Liver (tissue), 9 donors: Measurements from ENCODE around the gene UNC5B. TPM values are rescaled to one million over a fixed set of nuclear protein-coding genes. Genes with fewer than 3 reads are reported as not detected.
"Not testable (repeated sequence)": the region's sequence is repeated elsewhere in the genome, so short reads cannot be mapped to it uniquely, and the experiment has no call there.

ENCODE experiments used
- DNase-seq: peaks from one replicate; pipeline ENCODE4 v3.0.0-alpha.2; 2017; ENCODE audit warnings: low spot score
- H3K27ac ChIP-seq, 2 donors: one replicate each; pipeline ENCODE4 v1.7.0; 2013; ENCODE audit warnings: inconsistent platforms in 2 of 2, low read length in 2 of 2, control low read depth in 1 of 2, low read depth in 1 of 2, mild to moderate bottlenecking in 1 of 2
- H3K27me3 ChIP-seq, 4 donors: one replicate each; pipeline versions ENCODE4 v1.6.1 to v1.7.0; 2013; ENCODE audit warnings: low read length in 3 of 4, inconsistent platforms in 1 of 4, mild to moderate bottlenecking in 1 of 4, moderate library complexity in 1 of 4; ENCODE audit not compliant: control insufficient read depth in 4 of 4, insufficient read depth in 4 of 4
- H3K36me3 ChIP-seq, 4 donors: one replicate each; pipeline versions ENCODE4 v1.6.1 to v1.7.0; 2013; ENCODE audit warnings: low read length in 3 of 4, mild to moderate bottlenecking in 3 of 4, low read depth in 1 of 4, moderate library complexity in 1 of 4; ENCODE audit not compliant: control insufficient read depth in 4 of 4, insufficient read depth in 3 of 4
- H3K4me1 ChIP-seq, 4 donors: one replicate each; pipeline versions ENCODE4 v1.6.1 to v1.7.0; 2013; ENCODE audit warnings: low read length in 3 of 4, mild to moderate bottlenecking in 3 of 4, moderate library complexity in 1 of 4; ENCODE audit not compliant: control insufficient read depth in 4 of 4, insufficient read depth in 4 of 4
- H3K4me3 ChIP-seq, 3 donors: one replicate each; pipeline versions ENCODE4 v1.6.1 to v1.7.0; 2013; ENCODE audit warnings: low read length in 3 of 3, control low read depth in 1 of 3, low read depth in 1 of 3, mild to moderate bottlenecking in 1 of 3
- H3K9ac ChIP-seq, 2 donors: one replicate each; pipeline ENCODE4 v1.7.0; 2013; ENCODE audit warnings: low read length in 2 of 2, mild to moderate bottlenecking in 2 of 2, moderate library complexity in 2 of 2, control low read depth in 1 of 2, low read depth in 1 of 2
- H3K9me3 ChIP-seq, 4 donors: one replicate each; pipeline versions ENCODE4 v1.6.1 to v1.7.0; 2013; ENCODE audit warnings: low read length in 3 of 4; ENCODE audit not compliant: control insufficient read depth in 4 of 4
- CTCF ChIP-seq: fragments of 150-350 bp; IDR thresholded peaks from 2 replicates; pipeline ENCODE4 v1.5.1; 2017; ENCODE audit warnings: improper control_type of control experiment, low read depth, low read length; ENCODE audit not compliant: missing input control
- FOXA2 ChIP-seq: IDR thresholded peaks from 2 replicates; pipeline ENCODE4 v1.6.1; 2016; ENCODE audit warnings: antibody characterized with exemption
- GABPA ChIP-seq, 2 donors: IDR thresholded peaks in 1 of 2; conservative IDR thresholded peaks in 1 of 2; 2 replicates each; pipeline ENCODE4 v1.6.1; 2016; ENCODE audit warnings: antibody characterized with exemption in 2 of 2, mild to moderate bottlenecking in 1 of 2, moderate library complexity in 1 of 2
- HNF4A ChIP-seq, 2 donors: conservative IDR thresholded peaks; 2 replicates each; pipeline ENCODE4 v1.6.1; 2016; ENCODE audit warnings: antibody characterized with exemption in 2 of 2, mild to moderate bottlenecking in 2 of 2
- HNF4G ChIP-seq: IDR thresholded peaks from 2 replicates; pipeline ENCODE4 v1.6.1; 2016; ENCODE audit warnings: antibody characterized with exemption
- JUND ChIP-seq, 2 donors: IDR thresholded peaks; 2 replicates each; pipeline ENCODE4 v1.6.1; 2016; ENCODE audit warnings: antibody characterized with exemption in 2 of 2
- RAD21 ChIP-seq, 2 donors: IDR thresholded peaks; 2 replicates each; pipeline ENCODE4 v1.6.1; 2016; ENCODE audit warnings: antibody characterized with exemption in 2 of 2, mild to moderate bottlenecking in 2 of 2
- REST ChIP-seq: IDR thresholded peaks from 2 replicates; pipeline ENCODE4 v1.6.1; 2016; ENCODE audit warnings: antibody characterized with exemption, mild to moderate bottlenecking
- RXRA ChIP-seq, 2 donors: IDR thresholded peaks; 2 replicates each; pipeline ENCODE4 v1.6.1; 2017 to 2018; ENCODE audit warnings: antibody characterized with exemption in 2 of 2, mild to moderate bottlenecking in 1 of 2
- SP1 ChIP-seq: IDR thresholded peaks from 2 replicates; pipeline ENCODE4 v1.6.1; 2018; ENCODE audit warnings: antibody characterized with exemption, mild to moderate bottlenecking
- YY1 ChIP-seq: IDR thresholded peaks from 2 replicates; pipeline ENCODE4 v1.6.1; 2016; ENCODE audit warnings: antibody characterized with exemption, mild to moderate bottlenecking
- WGBS: extraction: QIAGEN DNeasy Blood & Tissue Kit; methylation state at CpG from one replicate; pipeline ENCODE4 v1.1.7; 2013; 5-methylcytosine and 5-hydroxymethylcytosine counted together
- polyA plus RNA-seq, 2 donors: library from polyadenylated mRNA; stranded (reverse) in 1 of 2; unstranded in 1 of 2; fragments of 200-250 nt in 1 of 2; fragments of >200 nt in 1 of 2; fragmentation: Nextera tagmentation in 1 of 2; extraction: Ambion mirVana in 1 of 2; gene quantifications; one replicate each; pipeline versions ENCODE4 v1.2.1 to v1.2.3, GENCODE V29; 2013 to 2015
- total RNA-seq, 2 donors: library from RNA; depleted of rRNA; stranded (reverse); fragments of >200 nt; gene quantifications; one replicate each; pipeline ENCODE4 v1.2.3, GENCODE V29; 2014
- donor health status: healthy.
- donor health status: healthy.
- donor health status: healthy.
- donor health status: healthy.
- donor health status: healthy.

Gene UNC5B
- total and polyA plus RNA-seq, 4 donors, result 0.56 to 1.8 (median 1.3) TPM

- H3K27me3 ChIP-seq, result no peaks in the 10 kb centered on the region
- no peaks in the 10 kb centered on the region for H3K9me3 ChIP-seq
- no peak overlapping the region for H3K27ac ChIP-seq
- WGBS, result 76% methylated on average over 14 of the region's 14 CpGs
- no peak overlapping the region for H3K9ac ChIP-seq
- no peaks in the 10 kb centered on the region for H3K36me3 ChIP-seq
- DNase-seq, result no peak
- no peaks in the 10 kb centered on the region for H3K4me1 ChIP-seq
- H3K4me3 ChIP-seq, result no peak overlapping the region
- TF ChIP-seq RXRA (IDR thresholded peaks at IDR 0.05), result no peak
Measured at GRCh38 chr10:71271662-71272055, 59.3 kb downstream of the UNC5B start.

- no peak overlapping the region for H3K4me3 ChIP-seq
- no peaks in the 10 kb centered on the region for H3K9me3 ChIP-seq
- DNase-seq, result no peak
- H3K36me3 ChIP-seq, result no peaks in the 10 kb centered on the region
- TF ChIP-seq HNF4G (no peak), CTCF (no peak), SP1 (no peak), FOXA2 (no peak), JUND (IDR thresholded peaks at IDR 0.05) (no peak), GABPA (IDR thresholded peaks at IDR 0.05 in 1 of 2, conservative IDR thresholded peaks at IDR 0.05 in 1 of 2) (no peak), YY1 (no peak), RAD21 (IDR thresholded peaks at IDR 0.05) (no peak), REST (no peak), HNF4A (conservative IDR thresholded peaks at IDR 0.05) (no peak)
- H3K27ac ChIP-seq, result no peak overlapping the region
- H3K27me3 ChIP-seq, result no peaks in the 10 kb centered on the region
- H3K4me1 ChIP-seq, result no peaks in the 10 kb centered on the region
- WGBS, result 73% methylated on average over 15 of the region's 15 CpGs
- no peak overlapping the region for H3K9ac ChIP-seq
Measured at GRCh38 chr10:71272056-71272771, 59.8 kb downstream of the UNC5B start.

- not testable (repeated sequence) for DNase-seq, H3K27ac ChIP-seq, H3K36me3 ChIP-seq, H3K4me3 ChIP-seq, H3K9me3 ChIP-seq, H3K27me3 ChIP-seq, H3K4me1 ChIP-seq, H3K9ac ChIP-seq
- 87% methylated on average over 11 of the region's 11 CpGs for WGBS
Measured at GRCh38 chr10:71272974-71273373, 60.6 kb downstream of the UNC5B start.
